SKM-1 treated with dmso at 0.1 percent for 144 hours (cell line): ENCODE data around the gene NFIA.

Experiments
- DNase-seq: peaks from one replicate; lab custom pipeline; 2025; ENCODE audit not compliant: unreplicated experiment; lab: John Stamatoyannopoulos, UW

The NFIA gene

DNA sequence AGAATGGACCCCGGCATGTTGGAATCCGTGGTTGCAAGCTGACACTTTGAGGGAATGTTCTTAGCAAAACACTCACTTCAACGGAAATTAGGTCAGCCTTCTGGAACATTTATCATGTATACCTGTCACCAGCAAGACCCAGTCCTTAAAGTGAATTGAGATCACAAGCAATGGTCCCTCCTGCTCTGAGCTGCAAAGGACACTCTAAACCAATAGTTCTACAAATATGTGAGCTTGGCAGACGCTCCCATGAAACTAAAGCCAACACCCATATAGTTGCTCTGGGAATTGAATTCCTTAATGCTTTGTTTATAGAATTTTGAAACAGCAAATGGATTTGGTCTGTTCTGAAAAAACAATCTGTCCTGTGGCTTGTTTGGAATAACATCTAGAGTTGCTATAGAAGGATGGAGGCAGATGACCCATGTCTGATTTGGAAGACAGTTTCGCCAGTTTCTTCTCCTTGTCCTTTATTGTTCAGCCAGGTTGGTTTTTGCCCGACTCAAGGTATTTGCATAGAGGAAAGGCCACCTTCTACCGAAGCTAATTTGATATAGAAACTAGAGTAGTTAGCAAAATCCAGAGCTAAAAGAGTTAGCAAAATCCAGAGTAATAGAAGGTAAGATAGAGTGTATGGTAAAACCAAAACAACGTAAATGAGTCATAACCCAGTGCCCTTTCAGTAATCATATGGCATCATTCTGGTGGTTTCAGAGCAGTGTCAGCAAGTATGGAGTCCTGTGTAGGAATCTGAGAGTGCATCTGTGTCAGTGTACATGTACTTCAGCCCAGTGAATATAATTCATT is 236.2 kb downstream of the NFIA start:
- DNase-seq: no peak

GRCh38 chr1:61320575-61320974 is 238.2 kb downstream of the NFIA start:
- DNase-seq: no peak

DNA sequence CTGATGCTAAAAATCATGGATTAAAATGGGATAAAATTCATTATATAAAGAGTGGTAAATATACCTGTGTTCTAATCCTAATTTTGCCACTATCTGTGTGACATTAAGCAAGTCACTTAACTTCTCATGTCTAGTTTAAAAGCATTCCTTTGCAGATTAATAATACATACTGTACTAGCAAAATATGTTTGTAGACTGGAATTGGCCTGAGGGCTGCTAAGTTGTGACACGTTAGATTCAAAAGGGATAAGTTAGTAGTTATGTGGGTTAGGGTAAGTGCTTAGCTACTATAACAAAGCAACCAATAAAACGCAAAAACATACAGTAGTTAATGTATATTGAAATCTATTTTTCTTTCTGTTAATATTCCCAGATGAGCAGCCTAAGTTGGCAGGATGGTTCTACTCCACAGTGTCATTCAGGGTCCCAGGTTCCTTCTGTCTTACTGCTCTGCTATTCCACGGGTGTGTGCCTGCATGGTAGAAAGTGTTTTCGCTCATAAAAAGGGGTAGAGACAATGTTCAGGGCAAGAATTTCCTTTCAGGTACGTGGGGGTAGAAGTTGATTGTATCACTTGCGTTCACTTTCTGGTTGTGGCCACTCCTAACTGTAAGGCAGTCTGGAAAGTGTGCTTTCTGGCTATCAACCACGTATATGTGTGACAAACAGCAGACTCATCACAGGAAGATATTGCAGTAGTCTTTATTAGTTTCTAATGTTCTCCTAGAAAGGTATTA is 239.8 kb downstream of the NFIA start:
- DNase-seq: no peak

GRCh38 chr1:61322769-61323168 is 240.4 kb downstream of the NFIA start:
- no peak for DNase-seq

DNA sequence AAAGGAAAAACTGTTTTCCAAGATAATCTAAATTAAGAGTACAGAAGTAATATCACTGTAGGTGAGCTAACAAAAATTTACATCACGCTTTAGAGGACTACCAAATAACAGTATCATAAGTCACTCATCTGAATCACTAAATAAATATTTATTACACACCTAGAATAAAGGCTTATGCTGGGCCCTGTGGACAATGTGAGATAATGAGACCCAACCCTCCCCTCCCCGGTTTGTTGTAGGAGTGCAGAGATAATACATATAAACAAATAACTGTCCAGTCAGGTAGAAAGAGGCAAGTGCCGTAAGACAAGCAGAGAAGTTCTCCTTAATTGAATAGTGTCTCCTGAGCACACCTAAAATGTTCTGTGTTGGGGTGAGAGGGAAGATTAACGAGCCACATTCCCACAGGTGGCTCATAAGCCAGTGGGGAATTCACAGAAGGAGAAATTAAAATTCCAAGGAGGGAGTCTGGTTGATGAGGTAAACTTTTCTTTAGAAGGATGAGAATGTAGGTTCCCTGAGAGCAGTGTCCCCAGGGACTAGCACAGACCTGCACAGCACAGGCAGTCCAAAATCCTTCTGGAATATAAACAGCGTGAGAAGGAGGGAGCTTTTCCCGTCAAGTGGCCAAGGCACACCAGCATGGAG is 241.4 kb downstream of the NFIA start:
- DNase-seq: no peak

DNA sequence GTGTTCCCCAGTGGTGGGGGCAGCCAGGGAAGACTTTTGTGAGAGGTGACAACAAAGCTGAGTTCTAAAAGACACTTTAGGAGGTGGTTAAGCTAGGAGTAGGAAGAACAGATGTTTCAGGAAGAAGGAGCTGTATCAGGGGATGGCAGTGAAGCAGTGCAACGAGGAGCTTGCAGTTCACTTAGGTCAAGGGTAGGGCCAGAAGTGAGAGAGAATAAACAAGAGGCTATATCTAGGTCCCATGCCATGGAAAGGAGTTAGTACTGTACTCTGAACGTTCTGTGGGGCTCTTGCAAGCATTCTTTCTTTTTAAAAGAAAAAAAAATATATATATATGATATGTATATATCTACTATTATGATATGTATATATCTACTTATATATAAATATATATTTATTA is 244.4 kb downstream of the NFIA start:
- no peak for DNase-seq

GRCh38 chr1:61327436-61327835 is 245.1 kb downstream of the NFIA start:
- DNase-seq: no peak

- no peak for DNase-seq
Measured at GRCh38 chr1:61329556-61329955, 247.2 kb downstream of the NFIA start.

GRCh38 chr1:61330018-61330417 is 247.7 kb downstream of the NFIA start:
- DNase-seq: no peak

- DNase-seq: no peak
Measured at GRCh38 chr1:61330571-61330970, 248.2 kb downstream of the NFIA start.

DNA sequence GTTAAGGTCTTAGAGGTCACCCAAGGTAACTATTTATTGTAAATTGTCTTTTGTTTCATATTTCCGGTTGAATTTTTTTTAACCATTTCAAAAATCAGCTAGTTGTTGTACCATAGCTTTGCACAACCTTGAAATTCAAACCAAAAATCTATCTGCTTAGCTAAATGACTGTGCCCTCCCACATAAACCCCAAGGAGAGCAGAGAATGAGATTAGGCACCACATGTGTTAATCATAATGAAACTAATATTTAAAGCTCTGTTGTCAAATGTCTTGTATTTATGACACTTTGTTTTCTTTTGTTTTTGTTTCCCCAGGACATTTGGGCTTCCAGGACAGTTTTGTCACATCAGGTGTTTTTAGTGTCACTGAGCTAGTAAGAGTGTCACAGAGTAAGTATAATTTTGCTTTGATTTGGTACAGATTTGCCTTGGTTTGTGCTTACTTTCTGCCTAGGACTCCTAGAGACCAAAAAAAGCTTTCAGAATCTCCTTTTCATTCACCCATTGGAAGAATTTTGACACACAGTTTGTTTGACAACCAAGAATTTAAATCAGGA is 249.9 kb downstream of the NFIA start:
- DNase-seq: no peak

GRCh38 chr1:61332796-61333195 is 250.4 kb downstream of the NFIA start:
- no peak for DNase-seq

DNA sequence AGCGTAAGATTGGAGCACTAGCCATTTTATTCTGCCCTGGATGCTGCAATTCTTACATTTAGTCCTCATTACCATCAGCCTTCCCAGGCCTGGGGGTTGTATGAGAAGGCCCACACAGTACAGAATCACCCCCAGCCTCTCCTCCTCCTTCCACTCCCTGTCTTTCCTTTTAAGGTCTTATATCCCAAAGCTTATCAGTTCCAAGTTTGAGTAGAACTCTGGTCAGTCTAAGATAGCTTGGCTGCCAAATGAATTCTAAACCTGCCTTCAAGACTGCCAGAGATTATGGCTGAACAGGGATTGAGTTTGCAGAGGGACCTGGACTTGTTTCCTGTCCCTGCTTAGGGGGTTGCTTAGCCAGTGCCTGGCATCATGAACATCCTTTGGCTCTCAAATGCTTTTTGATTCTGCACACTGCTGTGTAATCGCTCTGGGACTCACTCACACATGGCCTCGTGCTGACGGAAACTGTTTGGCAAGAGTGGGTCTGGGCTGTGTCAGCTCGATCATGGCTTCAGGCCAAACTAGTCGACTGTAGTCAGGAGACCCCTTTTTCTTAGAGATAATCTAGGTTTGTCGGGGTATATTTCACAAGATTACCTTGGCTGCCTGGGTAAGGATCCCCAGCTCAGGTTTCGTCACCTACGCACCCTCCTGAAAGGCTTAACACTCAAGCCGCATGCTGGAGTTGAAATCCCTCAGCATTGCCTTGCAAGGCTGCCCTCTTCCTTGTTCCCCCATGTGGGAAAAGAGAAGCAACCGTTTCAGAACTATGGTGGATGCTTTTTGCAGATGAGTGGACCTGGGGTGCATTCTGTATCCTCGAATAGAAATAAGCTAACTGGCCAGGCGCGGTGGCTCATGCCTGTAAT is 252.6 kb downstream of the NFIA start:
- no peak for DNase-seq

DNA sequence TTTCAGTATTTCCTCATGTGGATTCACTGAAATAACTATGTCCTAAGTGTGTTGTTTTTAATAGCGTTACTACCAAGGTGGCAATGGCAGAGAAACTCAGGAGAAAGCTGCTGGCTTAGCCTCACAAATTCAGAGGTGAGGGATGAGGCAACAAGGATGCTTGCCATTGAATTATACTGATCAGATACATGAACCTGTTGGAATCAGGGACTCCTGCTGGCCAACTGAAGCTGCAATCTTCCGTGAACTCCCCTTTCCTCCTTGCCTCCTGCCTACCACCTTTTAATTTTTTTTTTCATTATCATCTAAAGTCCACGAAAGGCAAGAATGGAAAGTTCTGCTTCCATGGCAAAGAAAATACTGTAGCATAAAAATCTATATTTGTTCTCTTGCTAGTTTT is 254.7 kb downstream of the NFIA start:
- DNase-seq: no peak

- DNase-seq: no peak
Measured at GRCh38 chr1:61337441-61337951, 255.1 kb downstream of the NFIA start.

DNA sequence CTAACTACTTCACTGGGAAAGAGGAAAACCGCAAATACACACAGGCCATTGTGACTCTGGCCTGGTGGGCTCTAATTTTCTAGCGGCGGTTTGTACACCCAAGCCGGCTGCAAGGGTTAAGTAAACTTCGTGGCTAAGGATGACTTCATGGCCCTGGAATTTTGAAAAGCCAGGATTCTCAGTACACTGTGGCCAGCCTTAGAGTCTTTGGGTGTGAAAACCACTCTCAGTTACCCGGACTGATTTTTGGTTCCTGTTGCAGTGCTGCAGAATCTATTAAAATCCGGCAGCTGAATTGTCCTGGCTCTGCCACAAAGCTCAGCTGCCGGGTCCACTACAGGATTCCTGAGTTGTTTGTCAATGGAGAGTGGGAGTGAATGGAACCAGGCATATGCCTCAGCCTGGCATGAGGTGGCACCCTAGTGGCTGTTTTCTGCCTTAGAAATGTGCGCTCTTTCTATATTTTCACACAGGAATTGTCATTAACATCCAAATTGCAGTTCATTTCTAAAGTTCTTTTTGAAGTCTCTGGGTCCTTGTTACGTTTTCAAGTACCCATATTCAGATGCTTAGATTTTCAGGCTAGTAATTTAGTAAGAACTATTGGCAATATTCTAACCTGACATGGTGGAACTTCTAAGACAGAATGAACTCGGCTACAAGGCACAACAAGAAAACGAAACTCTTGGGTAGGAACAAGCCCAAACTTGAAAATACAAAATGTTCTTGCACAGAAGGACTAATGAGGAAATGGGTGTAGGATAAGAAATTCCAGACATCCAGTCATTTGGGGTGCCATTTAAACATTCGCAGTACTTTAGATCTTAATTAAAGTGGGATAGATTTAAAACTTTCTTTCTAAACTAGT is 255.9 kb downstream of the NFIA start:
- DNase-seq: no peak

- DNase-seq: no peak
Measured at GRCh38 chr1:61338899-61339298, 256.5 kb downstream of the NFIA start.

DNA sequence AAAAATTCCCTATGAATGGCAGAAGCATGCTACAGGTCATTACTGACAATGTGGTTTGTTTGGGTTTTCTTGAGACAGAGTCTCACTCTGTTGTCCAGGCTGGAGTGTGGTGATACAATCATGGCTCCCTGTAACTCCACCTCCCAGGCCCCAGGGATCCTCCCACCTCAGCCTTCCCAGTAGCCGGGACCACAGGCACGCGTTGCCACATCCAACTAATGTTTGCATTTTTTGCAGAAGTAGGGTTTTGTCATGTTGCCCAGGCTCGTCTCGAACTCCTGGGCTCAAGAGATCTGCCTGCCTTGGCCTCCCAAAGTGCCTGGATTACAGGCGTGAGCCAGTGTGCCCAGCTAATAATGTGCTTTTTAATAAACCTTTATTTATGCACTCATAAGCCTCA is 259.1 kb downstream of the NFIA start:
- no peak for DNase-seq

DNA sequence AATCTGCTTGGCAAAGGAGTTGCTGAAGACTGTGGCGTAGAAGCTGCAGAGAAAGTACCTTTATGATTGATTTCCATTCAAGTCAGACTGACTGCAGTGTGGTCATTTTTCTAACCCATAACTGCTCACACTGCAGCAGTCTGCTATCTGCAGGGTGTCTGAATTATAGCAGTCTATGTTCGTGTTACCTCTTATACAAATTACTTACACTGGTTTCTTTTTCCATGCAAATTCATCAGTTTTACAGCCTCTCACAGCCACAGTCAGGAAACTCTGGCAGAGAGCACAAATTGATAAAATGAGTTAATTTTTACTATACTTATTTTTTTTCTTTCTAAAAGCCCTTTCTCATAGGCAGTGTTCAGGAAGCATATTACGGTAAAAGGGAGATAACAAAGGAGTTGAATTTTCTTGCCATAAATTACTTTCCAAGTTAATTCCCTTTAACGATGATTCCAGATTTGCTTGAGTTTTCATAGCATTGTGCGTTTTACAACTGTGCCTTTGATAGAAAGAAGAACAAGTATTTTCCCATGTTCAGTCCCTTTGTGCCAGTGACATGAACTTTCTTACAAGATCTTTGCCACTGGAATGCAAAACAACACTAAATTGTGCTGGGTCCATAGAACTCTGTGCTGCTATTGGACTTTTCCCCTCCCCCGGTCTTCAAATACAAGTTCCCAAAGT is 261.5 kb downstream of the NFIA start:
- DNase-seq: no peak
